Endothelial cell of umbilical vein (primary cell): ENCODE data around the gene CHST11. TPM values are rescaled to one million over a fixed set of nuclear protein-coding genes. Genes with fewer than 3 reads are reported as not detected.

Experiments
- BruUV-seq: library from RNA; stranded (reverse); fragments of 400-500 nt; replicated peaks from 2 replicates; lab custom pipeline; 2021; lab: Mats Ljungman, UMichigan
- CTCF ChIA-PET: fragments of 300-600, 350-600 bp; sonication (Branson Sonifier 250); formaldehyde crosslinking; loops from one replicate; lab custom pipeline; 2021; ENCODE audit warnings: antibody characterized with exemption, inconsistent platforms; lab: Charles Lee
- POLR2A ChIA-PET: fragments of 300-600, 350-600 bp; sonication (Branson Sonifier 250); formaldehyde crosslinking; loops from one replicate; lab custom pipeline; 2021; ENCODE audit warnings: antibody characterized with exemption, inconsistent platforms; lab: Charles Lee
- DNase-seq: peaks from one replicate; pipeline ENCODE4 v3.0.0-alpha.2; 2011; ENCODE audit warnings: low read depth, low spot score
- FAIRE-seq: peaks from 2 replicates; lab custom pipeline; 2011; peaks lifted over from hg19 to GRCh38; lab: Jason Lieb, UNC
- H2AFZ ChIP-seq: 2 replicates; pipeline ENCODE4 v1.6.0; 2012; ENCODE audit warnings: low read depth, low read length, control low read depth, inconsistent platforms
- H3K27ac ChIP-seq: 2 replicates; pipeline ENCODE4 v1.5.1; 2011; ENCODE audit warnings: low read depth, mild to moderate bottlenecking, control low read depth, low read length, moderate library complexity; ENCODE audit not compliant: insufficient read depth
- H3K27me3 ChIP-seq, 2 experiments: 2 replicates each; pipeline versions ENCODE4 v1.6.0 to v1.6.1; 2011; ENCODE audit warnings: low read length in 2 of 2, mixed read lengths in 1 of 2; ENCODE audit not compliant: control insufficient read depth in 2 of 2, insufficient read depth in 2 of 2
- H3K36me3 ChIP-seq, 2 experiments: 2 replicates in 1 of 2; 3 replicates in 1 of 2; pipeline ENCODE4 v1.5.1; 2011; ENCODE audit warnings: low read length in 2 of 2, mild to moderate bottlenecking in 1 of 2, moderate library complexity in 1 of 2; ENCODE audit not compliant: control insufficient read depth in 2 of 2, insufficient read depth in 2 of 2; ENCODE audit errors: extremely low read depth in 1 of 2
- H3K4me1 ChIP-seq: 3 replicates; pipeline ENCODE4 v1.5.1; 2011; ENCODE audit warnings: mild to moderate bottlenecking, low read length; ENCODE audit not compliant: control insufficient read depth, insufficient read depth; ENCODE audit errors: extremely low read depth
- H3K4me2 ChIP-seq: 2 replicates; pipeline ENCODE4 v1.6.1; 2011; ENCODE audit warnings: low read length, control low read depth, mixed read lengths; ENCODE audit not compliant: insufficient read depth
- H3K4me3 ChIP-seq, 3 experiments: fragments of 200-600 bp in 1 of 3; sonication (generic), shearing (Covaris generic) in 1 of 3; replicated peaks in 1 of 3; 2 replicates each; pipeline ENCODE4 v1.5.1; 2011 to 2016; ENCODE audit warnings: control low read depth in 3 of 3, low read length in 3 of 3, mild to moderate bottlenecking in 2 of 3, inconsistent platforms in 1 of 3, low read depth in 1 of 3, moderate library complexity in 1 of 3; ENCODE audit not compliant: insufficient read depth in 1 of 3
- H3K79me2 ChIP-seq: 2 replicates; pipeline ENCODE4 v1.6.0; 2012; ENCODE audit warnings: low read length, inconsistent platforms; ENCODE audit not compliant: control insufficient read depth, insufficient read depth
- H3K9ac ChIP-seq: replicated peaks from 2 replicates; pipeline ENCODE3; 2011; ENCODE audit warnings: low read length, control low read depth; ENCODE audit not compliant: insufficient read depth; ENCODE audit errors: extremely low read depth
- H3K9me1 ChIP-seq: replicated peaks from 3 replicates; pipeline ENCODE4 v1.6.0; 2011; ENCODE audit warnings: mild to moderate bottlenecking, low read length; ENCODE audit not compliant: control insufficient read depth, insufficient read depth; ENCODE audit errors: extremely low read depth
- H3K9me3 ChIP-seq: replicated peaks from 2 replicates; pipeline ENCODE4 v1.5.1; 2012; ENCODE audit warnings: low read length, inconsistent platforms; ENCODE audit not compliant: control insufficient read depth, insufficient read depth
- H4K20me1 ChIP-seq: replicated peaks from 2 replicates; pipeline ENCODE3; 2011; ENCODE audit warnings: mild to moderate bottlenecking, low read length; ENCODE audit not compliant: control insufficient read depth, insufficient read depth; ENCODE audit errors: extremely low read depth
- JUN ChIP-seq: IDR thresholded peaks from 2 replicates; pipeline ENCODE4 v1.6.1; 2011; ENCODE audit warnings: borderline replicate concordance, low read depth; ENCODE audit not compliant: insufficient read length, insufficient read depth
- POLR2A ChIP-seq: IDR thresholded peaks from 2 replicates; pipeline ENCODE4 v1.6.1; 2012; ENCODE audit warnings: low read depth, mild to moderate bottlenecking, control low read depth, low read length
- POLR2AphosphoS5 ChIP-seq: IDR thresholded peaks from 2 replicates; pipeline ENCODE4 v1.6.1; 2012; ENCODE audit warnings: low read depth, mild to moderate bottlenecking, control low read depth, low read length, moderate library complexity; ENCODE audit not compliant: insufficient read depth
- dilution Hi-C: fragments of 300-500 bp; cut with MboI; formaldehyde crosslinking; loops from one replicate; pipeline ENCODE4 v1.15.0; 2019; ENCODE audit warnings: low sequenced_read_pairs; ENCODE audit not compliant: extremely low pct_ligation_motif_present
- intact Hi-C: fragments of 100-400 bp; cut with micrococcal nuclease; formaldehyde crosslinking; loops from one replicate; pipeline ENCODE4 v1.10.0; 2022
- polyA plus RNA-seq, 4 experiments: library from polyadenylated mRNA; depleted of rRNA in 3 of 4; stranded (reverse) in 3 of 4; unstranded in 1 of 4; fragments of >200 nt; gene quantifications; 2 replicates each; pipeline versions ENCODE4 v1.2.1 to v1.2.3, GENCODE V29; 2011 to 2012; ENCODE audit warnings: missing spikeins in 1 of 4
- total RNA-seq: library from RNA; stranded (reverse); gene quantifications from 2 replicates; pipeline ENCODE4 v1.2.3, GENCODE V29; 2021
- TF ChIP-seq, protein P1 (sequence below): IDR thresholded peaks from 2 replicates; pipeline ENCODE4 v1.6.1; 2011; ENCODE audit not compliant: insufficient read depth, insufficient read length

The CHST11 gene
- total and polyA plus RNA-seq, 2 donors (not counting 3 experiments of a cell fraction or from before 2014, with no cell fraction given), result 19.7 to 20.9 TPM

DNA sequence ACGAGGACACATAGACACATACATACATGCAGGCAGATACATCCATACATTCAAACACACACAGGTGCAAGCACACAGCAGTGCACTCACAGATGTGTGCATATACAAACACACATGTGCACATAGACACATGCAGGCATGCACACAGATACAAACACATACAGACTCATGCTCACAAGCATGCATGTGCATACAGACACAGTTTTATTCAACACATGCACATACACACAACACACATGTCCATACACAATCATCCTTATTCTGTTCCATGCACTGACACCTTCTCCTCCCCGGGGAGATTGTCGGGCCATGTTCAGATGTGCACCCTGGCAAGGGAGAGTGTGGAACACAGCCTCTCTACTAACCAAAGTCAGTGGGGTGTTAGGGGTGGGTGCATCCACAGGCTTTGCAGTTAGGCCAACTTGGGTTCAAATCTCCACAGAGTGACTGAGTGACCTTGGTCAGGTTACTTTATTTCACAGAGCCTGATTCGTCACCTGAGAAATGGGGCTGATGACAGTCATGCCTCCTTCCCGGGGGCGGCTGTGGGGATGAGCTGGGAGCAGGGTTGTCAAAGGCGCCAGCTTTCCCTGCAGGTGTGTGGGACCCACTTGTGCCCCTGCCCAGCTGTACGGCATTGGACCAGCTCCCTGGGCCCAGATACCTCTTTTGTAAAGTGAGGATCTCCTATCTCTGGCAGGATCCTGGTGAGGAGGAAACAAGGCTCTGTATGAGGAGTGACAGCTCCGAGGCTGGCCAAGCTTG, 251.2 kb downstream of the CHST11 start:
- dilution Hi-C loops, result no loop called here
- BruUV-seq, result no TSS peak
- Histone ChIP-seq H4K20me1 (no peaks in the 10 kb centered on the region), H3K9ac (no peak overlapping the region), H3K4me2 (no peak overlapping the region), H3K27ac (no peak overlapping the region), H3K9me1 (no peaks in the 10 kb centered on the region), H3K79me2 (no peaks in the 10 kb centered on the region), H3K4me3 (no peak overlapping the region), H2AFZ (no peak overlapping the region), H3K9me3 (no peaks in the 10 kb centered on the region), H3K27me3 (no peaks in the 10 kb centered on the region), H3K36me3 (no peaks in the 10 kb centered on the region), H3K4me1 (no peaks in the 10 kb centered on the region)
- FAIRE-seq (no peak), DNase-seq (no peak)
- ChIA-PET POLR2A (no interaction called here), CTCF (no interaction called here)
- TF ChIP-seq, protein P1, sequence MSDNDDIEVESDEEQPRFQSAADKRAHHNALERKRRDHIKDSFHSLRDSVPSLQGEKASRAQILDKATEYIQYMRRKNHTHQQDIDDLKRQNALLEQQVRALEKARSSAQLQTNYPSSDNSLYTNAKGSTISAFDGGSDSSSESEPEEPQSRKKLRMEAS, result no peak
- TF ChIP-seq POLR2AphosphoS5, result no peak
- TF ChIP-seq POLR2A, result no peak
- no peak for TF ChIP-seq JUN
- intact Hi-C loops, result no loop called here

DNA sequence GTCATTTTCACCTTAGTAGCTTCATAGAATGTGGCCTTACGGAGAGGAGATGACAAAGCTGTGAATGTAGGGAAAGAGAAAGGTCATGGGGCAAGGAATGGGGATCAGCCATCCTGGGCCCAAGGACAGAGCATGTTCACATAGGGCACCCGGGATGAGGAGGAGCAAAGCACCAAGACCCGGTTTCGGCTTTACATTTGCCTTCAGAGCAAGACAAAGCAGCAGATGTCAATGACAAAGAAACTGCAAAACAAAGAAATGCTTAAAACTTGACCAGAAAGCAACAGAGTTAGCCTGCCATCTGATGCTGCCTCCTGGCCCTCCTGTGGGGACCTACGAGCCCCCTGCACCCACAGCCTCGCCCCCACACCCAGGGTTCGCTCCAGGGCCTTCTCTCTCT, 252.1 kb downstream of the CHST11 start:
- Histone ChIP-seq H3K4me2 (no peak overlapping the region), H3K27ac (no peak overlapping the region), H3K79me2 (no peaks in the 10 kb centered on the region), H3K4me1 (no peaks in the 10 kb centered on the region), H3K9me1 (no peaks in the 10 kb centered on the region), H2AFZ (no peak overlapping the region), H3K4me3 (no peak overlapping the region), H4K20me1 (no peaks in the 10 kb centered on the region), H3K27me3 (no peaks in the 10 kb centered on the region), H3K36me3 (no peaks in the 10 kb centered on the region), H3K9ac (no peak overlapping the region), H3K9me3 (no peaks in the 10 kb centered on the region)
- ChIA-PET CTCF (no interaction called here), POLR2A (no interaction called here)
- DNase-seq, result no peak
- TF ChIP-seq, protein P1, result no peak
- TF ChIP-seq JUN, result no peak
- TF ChIP-seq POLR2AphosphoS5, result no peak
- intact Hi-C loops, result no loop called here
- no TSS peak for BruUV-seq
- dilution Hi-C loops, result no loop called here
- no peak for FAIRE-seq
